Hepatocyte (in vitro differentiated cells): Measurements from ENCODE around the gene RABGGTB. TPM values are rescaled to one million over a fixed set of nuclear protein-coding genes. Genes with fewer than 3 reads are reported as not detected.
"Not testable (repeated sequence)": the region's sequence is repeated elsewhere in the genome, so short reads cannot be mapped to it uniquely, and the experiment has no call there.

Experiments used
- DNase-seq: peaks from one replicate; pipeline ENCODE4 v3.0.0-alpha.2; 2016; ENCODE audit warnings: low spot score
- H2AFZ ChIP-seq: fragments of 200-600 bp; sonication (generic); 2 replicates; pipeline ENCODE4 v1.6.0; 2016; ENCODE audit warnings: antibody characterized with exemption, mild to moderate bottlenecking
- H3K27ac ChIP-seq: fragments of 200-600 bp; sonication (generic); 2 replicates; pipeline ENCODE4 v1.5.1; 2016; ENCODE audit warnings: mild to moderate bottlenecking
- H3K27me3 ChIP-seq: fragments of 200-600 bp; sonication (generic); 2 replicates; pipeline ENCODE4 v1.6.1; 2016
- H3K36me3 ChIP-seq: fragments of 200-600 bp; sonication (generic); replicated peaks from 2 replicates; pipeline ENCODE4 v1.5.1; 2016; ENCODE audit warnings: low read depth; ENCODE audit not compliant: insufficient read depth
- H3K4me1 ChIP-seq: fragments of 200-600 bp; sonication (generic); 2 replicates; pipeline ENCODE4 v1.5.1; 2016; ENCODE audit warnings: mild to moderate bottlenecking, moderate library complexity; ENCODE audit not compliant: insufficient read depth
- H3K4me2 ChIP-seq: fragments of 200-600 bp; sonication (generic); 2 replicates; pipeline ENCODE4 v1.6.0; 2016
- H3K4me3 ChIP-seq: fragments of 200-600 bp; sonication (generic); 2 replicates; pipeline ENCODE4 v1.5.1; 2016; ENCODE audit warnings: mild to moderate bottlenecking
- H3K79me2 ChIP-seq: fragments of 200-600 bp; sonication (generic); 2 replicates; pipeline ENCODE4 v1.6.0; 2017; ENCODE audit warnings: mild to moderate bottlenecking
- H3K9me2 ChIP-seq: fragments of 200-600 bp; sonication (generic); replicated peaks from 2 replicates; pipeline ENCODE4 v1.6.0; 2017; ENCODE audit warnings: mild to moderate bottlenecking; ENCODE audit not compliant: insufficient read depth
- H3K9me3 ChIP-seq: fragments of 200-600 bp; sonication (generic); 2 replicates; pipeline ENCODE4 v1.5.1; 2016; ENCODE audit warnings: low read depth, mild to moderate bottlenecking
- H4K20me1 ChIP-seq: fragments of 200-600 bp; sonication (generic); 2 replicates; pipeline ENCODE4 v1.6.0; 2016; ENCODE audit warnings: mild to moderate bottlenecking; ENCODE audit not compliant: insufficient read depth, poor library complexity, severe bottlenecking
- EZH2 ChIP-seq: fragments of 200-600 bp; sonication (generic); IDR thresholded peaks from 2 replicates; pipeline ENCODE4 v1.6.1; 2016; ENCODE audit warnings: antibody characterized with exemption, mild to moderate bottlenecking, borderline replicate concordance
- EZH2phosphoT487 ChIP-seq: fragments of 200-600 bp; sonication (generic); IDR thresholded peaks from one replicate; pipeline ENCODE4 v1.6.1; 2018; ENCODE audit warnings: antibody characterized with exemption, mild to moderate bottlenecking, low read depth, moderate library complexity; ENCODE audit not compliant: unreplicated experiment, severe bottlenecking
- WGBS: methylation state at CpG from one replicate; pipeline ENCODE4 v1.1.6; 2016; ENCODE audit warnings: low lambda C conversion rate; ENCODE audit errors: missing lambda C conversion rate; 5-methylcytosine and 5-hydroxymethylcytosine counted together
- polyA plus RNA-seq: library from polyadenylated mRNA; unstranded; fragments of >200 nt; fragmentation: Nextera tagmentation; extraction: Ambion mirVana; gene quantifications from 2 replicates; pipeline ENCODE4 v1.2.1, GENCODE V29; 2016
- total RNA-seq: library from RNA; depleted of rRNA; stranded (reverse); fragments of >200 nt; gene quantifications from 2 replicates; pipeline ENCODE4 v1.2.3, GENCODE V29; 2014
- TF ChIP-seq, protein P1 (sequence below): fragments of 200-600 bp; sonication (generic); IDR thresholded peaks from 2 replicates; pipeline ENCODE4 v1.5.1; 2016; ENCODE audit warnings: antibody characterized with exemption, mild to moderate bottlenecking; ENCODE audit not compliant: poor library complexity

Gene RABGGTB
- total and polyA plus RNA-seq, 2 experiments from 2014 or later = 25.9 to 101 TPM

DNA sequence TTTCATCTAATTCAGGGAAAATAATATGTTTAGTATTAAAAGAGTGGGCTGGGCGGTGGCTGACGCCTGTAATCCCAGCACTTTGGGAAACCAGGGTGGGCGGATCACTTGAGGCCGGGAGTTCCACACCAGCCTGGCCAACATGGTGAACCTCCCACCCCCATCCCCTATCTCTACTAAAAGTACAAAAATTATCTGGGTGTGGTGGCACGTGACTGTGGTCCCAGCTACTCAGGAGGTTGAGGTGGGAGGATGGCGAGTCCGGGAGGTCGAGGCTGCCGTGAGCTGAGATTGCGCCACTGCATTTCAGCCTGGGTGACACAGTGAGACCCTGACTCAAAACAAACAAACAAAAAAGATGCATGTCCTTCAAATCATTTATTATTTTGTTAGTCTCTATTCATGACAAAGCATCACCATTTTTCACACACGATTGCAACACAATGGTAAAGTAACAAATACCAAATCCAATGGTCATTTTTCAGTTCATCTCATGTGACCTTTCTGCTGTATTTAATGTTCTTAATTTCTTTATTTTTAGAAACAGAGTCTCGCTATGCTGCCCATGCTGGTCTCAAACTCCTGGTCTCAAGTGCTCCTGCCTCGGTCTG, 11.7 kb downstream of the RABGGTB start:
- no peaks in the 10 kb centered on the region for H3K79me2 ChIP-seq
- peaks cover 6% of the 10 kb centered on the region for H4K20me1 ChIP-seq
- 94% methylated on average over 13 of the region's 13 CpGs for WGBS
- no peaks in the 10 kb centered on the region for H3K27me3 ChIP-seq
- no peak for TF ChIP-seq EZH2phosphoT487
- no peak for TF ChIP-seq EZH2
- TF ChIP-seq, protein P1, sequence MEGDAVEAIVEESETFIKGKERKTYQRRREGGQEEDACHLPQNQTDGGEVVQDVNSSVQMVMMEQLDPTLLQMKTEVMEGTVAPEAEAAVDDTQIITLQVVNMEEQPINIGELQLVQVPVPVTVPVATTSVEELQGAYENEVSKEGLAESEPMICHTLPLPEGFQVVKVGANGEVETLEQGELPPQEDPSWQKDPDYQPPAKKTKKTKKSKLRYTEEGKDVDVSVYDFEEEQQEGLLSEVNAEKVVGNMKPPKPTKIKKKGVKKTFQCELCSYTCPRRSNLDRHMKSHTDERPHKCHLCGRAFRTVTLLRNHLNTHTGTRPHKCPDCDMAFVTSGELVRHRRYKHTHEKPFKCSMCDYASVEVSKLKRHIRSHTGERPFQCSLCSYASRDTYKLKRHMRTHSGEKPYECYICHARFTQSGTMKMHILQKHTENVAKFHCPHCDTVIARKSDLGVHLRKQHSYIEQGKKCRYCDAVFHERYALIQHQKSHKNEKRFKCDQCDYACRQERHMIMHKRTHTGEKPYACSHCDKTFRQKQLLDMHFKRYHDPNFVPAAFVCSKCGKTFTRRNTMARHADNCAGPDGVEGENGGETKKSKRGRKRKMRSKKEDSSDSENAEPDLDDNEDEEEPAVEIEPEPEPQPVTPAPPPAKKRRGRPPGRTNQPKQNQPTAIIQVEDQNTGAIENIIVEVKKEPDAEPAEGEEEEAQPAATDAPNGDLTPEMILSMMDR = no peak
- no peak overlapping the region for H3K4me3 ChIP-seq
- H2AFZ ChIP-seq = no peak overlapping the region
- no peak overlapping the region for H3K4me2 ChIP-seq
- no peaks in the 10 kb centered on the region for H3K36me3 ChIP-seq
- H3K4me1 ChIP-seq = no peaks in the 10 kb centered on the region
- no peak for DNase-seq
- H3K9me3 ChIP-seq = no peaks in the 10 kb centered on the region
- no peaks in the 10 kb centered on the region for H3K9me2 ChIP-seq
- no peak overlapping the region for H3K27ac ChIP-seq

DNA sequence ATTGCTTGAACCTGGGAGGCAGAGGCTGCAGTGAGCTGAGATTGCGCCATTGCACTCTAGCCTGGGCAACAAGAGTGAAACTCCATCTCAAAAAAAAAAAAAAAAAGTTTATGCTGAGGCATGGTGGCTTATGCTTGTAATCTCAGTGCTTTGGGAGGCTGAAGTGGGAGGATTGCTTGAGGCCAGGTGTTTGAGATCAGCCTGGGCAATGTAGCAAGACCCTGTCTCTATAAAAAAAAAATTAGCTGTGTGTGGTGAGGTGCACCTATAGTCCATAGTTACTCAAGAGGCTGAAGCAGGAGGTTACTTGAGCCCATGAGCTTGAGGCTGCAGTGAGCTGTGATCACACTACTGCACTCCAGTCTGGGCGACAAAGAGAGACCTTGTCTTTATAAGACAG, 15.4 kb downstream of the RABGGTB start:
- WGBS = 100% methylated on average over 2 of the region's 2 CpGs
- not testable (repeated sequence) for H3K4me3 ChIP-seq, H3K4me1 ChIP-seq, H2AFZ ChIP-seq, H3K9me2 ChIP-seq, H3K4me2 ChIP-seq, H4K20me1 ChIP-seq, H3K79me2 ChIP-seq, H3K36me3 ChIP-seq, H3K9me3 ChIP-seq, H3K27me3 ChIP-seq, DNase-seq, H3K27ac ChIP-seq

DNA sequence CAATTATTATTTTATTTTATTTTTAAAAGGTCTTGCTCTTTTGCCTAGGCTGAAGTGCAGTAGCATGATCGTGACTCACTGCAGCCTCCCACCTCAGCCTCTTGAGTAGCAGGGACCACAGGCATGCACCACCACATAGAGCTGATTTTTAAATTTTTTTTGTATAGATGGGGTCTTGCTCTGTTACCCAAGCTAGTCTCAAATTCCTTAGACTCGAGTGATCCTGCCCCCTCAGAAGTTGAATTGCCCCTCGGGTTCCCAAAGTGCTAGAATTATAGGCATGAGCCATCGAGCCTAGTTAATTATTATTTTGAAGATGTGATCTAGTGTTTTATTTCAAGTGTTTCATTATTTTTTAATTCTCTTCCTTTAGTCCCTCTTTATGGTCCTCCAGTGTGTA, 22.9 kb downstream of the RABGGTB start:
- H2AFZ ChIP-seq = no peak overlapping the region
- no peak for DNase-seq
- no peak overlapping the region for H3K4me3 ChIP-seq
- no peaks in the 10 kb centered on the region for H3K9me2 ChIP-seq
- TF ChIP-seq EZH2phosphoT487 = no peak
- TF ChIP-seq, protein P1 = no peak
- TF ChIP-seq EZH2 = no peak
- H3K36me3 ChIP-seq = no peaks in the 10 kb centered on the region
- H3K79me2 ChIP-seq = no peaks in the 10 kb centered on the region
- H3K4me1 ChIP-seq = no peaks in the 10 kb centered on the region
- H3K27me3 ChIP-seq = no peaks in the 10 kb centered on the region
- no peaks in the 10 kb centered on the region for H4K20me1 ChIP-seq
- no peak overlapping the region for H3K4me2 ChIP-seq
- no peaks in the 10 kb centered on the region for H3K9me3 ChIP-seq
- H3K27ac ChIP-seq = no peak overlapping the region
- WGBS = 76% methylated on average over 4 of the region's 4 CpGs

DNA sequence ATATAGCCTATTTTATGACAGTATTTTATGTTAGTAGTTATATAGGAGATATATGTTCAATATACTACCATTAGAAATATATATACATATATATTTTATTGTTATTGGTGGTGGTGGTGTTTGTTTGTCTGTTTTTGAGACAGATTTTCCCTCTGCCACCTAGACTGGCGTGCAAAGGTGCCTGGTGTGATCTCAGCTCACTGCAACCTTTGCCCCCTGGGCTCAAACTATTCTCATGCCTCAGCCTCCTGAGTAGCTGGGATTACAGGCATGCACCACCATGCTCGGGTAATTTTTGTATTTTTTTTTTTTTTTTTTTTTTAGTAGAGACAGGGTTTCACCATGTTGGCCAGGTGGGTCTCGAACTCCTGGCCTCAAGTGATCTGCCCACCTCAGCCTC, 24.1 kb downstream of the RABGGTB start:
- H3K4me2 ChIP-seq, H3K4me3 ChIP-seq, H2AFZ ChIP-seq, H3K27me3 ChIP-seq, H3K27ac ChIP-seq, H3K4me1 ChIP-seq, H3K36me3 ChIP-seq, H3K79me2 ChIP-seq, H3K9me2 ChIP-seq, H4K20me1 ChIP-seq, DNase-seq, H3K9me3 ChIP-seq: not testable (repeated sequence)
- 94% methylated on average over 3 of the region's 3 CpGs for WGBS
